H9 (cell line): ENCODE measurements around the gene SPCS1. TPM values are rescaled to one million over a fixed set of nuclear protein-coding genes. Genes with fewer than 3 reads are reported as not detected.

Experiments
- DNase-seq: peaks from one replicate; pipeline ENCODE4 v3.0.0-alpha.2; 2017
- H2AFZ ChIP-seq: one replicate; pipeline ENCODE4 v1.6.1; 2013; ENCODE audit warnings: mild to moderate bottlenecking, low read length, control low read depth, moderate library complexity
- H2AK5ac ChIP-seq: 2 replicates; pipeline ENCODE4 v1.6.1; 2013; ENCODE audit warnings: low read length, control low read depth, mixed read lengths; ENCODE audit not compliant: insufficient read length
- H2BK120ac ChIP-seq: one replicate; pipeline ENCODE4 v1.6.1; 2013; ENCODE audit warnings: low read depth, mild to moderate bottlenecking, low read length, control low read depth, inconsistent platforms; ENCODE audit not compliant: poor library complexity, severe bottlenecking
- H2BK12ac ChIP-seq: 2 replicates; pipeline ENCODE4 v1.6.1; 2013; ENCODE audit warnings: low read length, control low read depth, mixed read lengths, low read depth; ENCODE audit not compliant: insufficient read length
- H2BK15ac ChIP-seq: 2 replicates; pipeline ENCODE4 v1.6.1; 2013; ENCODE audit warnings: low read depth, low read length, control low read depth
- H2BK20ac ChIP-seq: one replicate; pipeline ENCODE4 v1.6.1; 2013; ENCODE audit warnings: low read depth, mild to moderate bottlenecking, low read length, control low read depth, inconsistent platforms; ENCODE audit not compliant: poor library complexity, severe bottlenecking
- H2BK5ac ChIP-seq: 2 replicates; pipeline ENCODE4 v1.6.1; 2013; ENCODE audit warnings: low read length, control low read depth, mixed read lengths; ENCODE audit not compliant: insufficient read length
- H3K14ac ChIP-seq: 2 replicates; pipeline ENCODE4 v1.6.1; 2013; ENCODE audit warnings: low read length, control low read depth; ENCODE audit not compliant: insufficient read depth
- H3K18ac ChIP-seq: 2 replicates; pipeline ENCODE4 v1.6.1; 2013; ENCODE audit warnings: low read depth, mild to moderate bottlenecking, mixed read lengths, low read length, control low read depth; ENCODE audit not compliant: insufficient read length
- H3K23ac ChIP-seq: 2 replicates; pipeline ENCODE4 v1.6.1; 2013; ENCODE audit warnings: low read length, control low read depth, mixed read lengths, low read depth; ENCODE audit not compliant: insufficient read length
- H3K23me2 ChIP-seq: 2 replicates; pipeline ENCODE4 v1.6.1; 2013; ENCODE audit warnings: low read depth, mild to moderate bottlenecking, mixed read lengths, low read length, control low read depth; ENCODE audit not compliant: insufficient read length, poor library complexity, severe bottlenecking
- H3K27ac ChIP-seq: 2 replicates; pipeline ENCODE4 v1.5.1; 2013; ENCODE audit warnings: low read length, control low read depth, mixed read lengths, low read depth; ENCODE audit not compliant: insufficient read length
- H3K27me3 ChIP-seq: 2 replicates; pipeline ENCODE4 v1.6.1; 2013; ENCODE audit warnings: low read length, control low read depth, inconsistent platforms; ENCODE audit not compliant: insufficient read depth
- H3K4ac ChIP-seq: 2 replicates; pipeline ENCODE4 v1.6.1; 2013; ENCODE audit warnings: low read depth, mild to moderate bottlenecking, control low read depth, inconsistent platforms, low read length, moderate library complexity
- H3K4me1 ChIP-seq: 2 replicates; pipeline ENCODE4 v1.6.1; 2013; ENCODE audit warnings: low read length, control low read depth, inconsistent platforms; ENCODE audit not compliant: insufficient read depth
- H3K4me2 ChIP-seq: 2 replicates; pipeline ENCODE4 v1.6.1; 2013; ENCODE audit warnings: low read length, control low read depth, mixed read lengths; ENCODE audit not compliant: insufficient read length, insufficient read depth
- H3K56ac ChIP-seq: 2 replicates; pipeline ENCODE4 v1.6.1; 2013; ENCODE audit warnings: low read depth, mild to moderate bottlenecking, mixed read lengths, low read length, control low read depth; ENCODE audit not compliant: insufficient read length
- H3K79me1 ChIP-seq: 2 replicates; pipeline ENCODE4 v1.6.1; 2013; ENCODE audit warnings: low read depth, mild to moderate bottlenecking, moderate library complexity, low read length, control low read depth, inconsistent platforms; ENCODE audit not compliant: insufficient read depth, poor library complexity, severe bottlenecking
- H3K79me2 ChIP-seq: 2 replicates; pipeline ENCODE4 v1.6.1; 2013; ENCODE audit warnings: low read length, control low read depth, inconsistent platforms; ENCODE audit not compliant: insufficient read depth
- H3K9ac ChIP-seq: 2 replicates; pipeline ENCODE4 v1.6.1; 2013; ENCODE audit warnings: low read length, control low read depth, mixed read lengths; ENCODE audit not compliant: insufficient read length; ENCODE audit errors: extremely low read depth
- H3K9me3 ChIP-seq: one replicate; pipeline ENCODE4 v1.6.1; 2013; ENCODE audit warnings: low read depth, low read length, inconsistent platforms; ENCODE audit not compliant: control insufficient read depth
- H3T11ph ChIP-seq: one replicate; pipeline ENCODE4 v1.6.1; 2013; ENCODE audit warnings: mild to moderate bottlenecking, low read length, control low read depth, inconsistent platforms
- H4K20me1 ChIP-seq: one replicate; pipeline ENCODE4 v1.6.1; 2013; ENCODE audit not compliant: control insufficient read depth, insufficient read length, insufficient read depth
- H4K5ac ChIP-seq: 2 replicates; pipeline ENCODE4 v1.6.1; 2013; ENCODE audit warnings: low read depth, mild to moderate bottlenecking, mixed read lengths, low read length, control low read depth; ENCODE audit not compliant: insufficient read length
- H4K8ac ChIP-seq: replicated peaks from 2 replicates; pipeline ENCODE4 v1.6.1; 2013; ENCODE audit warnings: low read length, control low read depth, mixed read lengths, low read depth; ENCODE audit not compliant: insufficient read length
- H4K91ac ChIP-seq: 2 replicates; pipeline ENCODE4 v1.6.1; 2013; ENCODE audit warnings: low read depth, mild to moderate bottlenecking, moderate library complexity, mixed read lengths, low read length, control low read depth; ENCODE audit not compliant: insufficient read length
- H3K27ac Mint-ChIP-seq, 3 experiments: 2 replicates in 2 of 3; 3 replicates in 1 of 3; pipeline ENCODE4 v1.8.0; 2020 to 2021; ENCODE audit warnings: mixed read lengths in 3 of 3, mild to moderate bottlenecking in 1 of 3, moderate library complexity in 1 of 3
- H3K27me3 Mint-ChIP-seq: 2 replicates; pipeline ENCODE4 v1.8.0; 2021; ENCODE audit warnings: low read depth, mild to moderate bottlenecking, moderate library complexity, mixed read lengths
- H3K36me3 Mint-ChIP-seq, 3 experiments: 2 replicates in 2 of 3; 3 replicates in 1 of 3; pipeline ENCODE4 v1.8.0; 2020 to 2021; ENCODE audit warnings: low read depth in 3 of 3, mixed read lengths in 3 of 3; ENCODE audit not compliant: insufficient read depth in 1 of 3
- H3K4me1 Mint-ChIP-seq, 2 experiments: 2 replicates each; pipeline ENCODE4 v1.8.0; 2020; ENCODE audit warnings: mixed read lengths in 2 of 2
- H3K4me3 Mint-ChIP-seq, 2 experiments: 2 replicates in 1 of 2; 3 replicates in 1 of 2; pipeline ENCODE4 v1.8.0; 2020 to 2021; ENCODE audit warnings: mild to moderate bottlenecking in 2 of 2, mixed read lengths in 2 of 2, moderate library complexity in 1 of 2
- H3K9me3 Mint-ChIP-seq, 2 experiments: 2 replicates in 1 of 2; 3 replicates in 1 of 2; pipeline ENCODE4 v1.8.0; 2020; ENCODE audit warnings: mild to moderate bottlenecking in 2 of 2, mixed read lengths in 2 of 2, moderate library complexity in 1 of 2
- CTCF ChIP-seq: fragments of 200-600 bp; sonication (generic); conservative IDR thresholded peaks from 3 replicates; pipeline ENCODE4 v1.8.0; 2021; ENCODE audit warnings: antibody characterized with exemption, mild to moderate bottlenecking
- WGBS: extraction: QIAGEN DNeasy Blood & Tissue Kit; methylation state at CpG from one replicate; pipeline ENCODE4 v1.1.7; 2013; ENCODE audit warnings: missing lambda C conversion rate, low lambda C conversion rate, mixed read lengths; ENCODE audit not compliant: insufficient read length; ENCODE audit errors: extremely low coverage; 5-methylcytosine and 5-hydroxymethylcytosine counted together
- total RNA-seq: library from RNA; stranded (reverse); gene quantifications from 2 replicates; pipeline ENCODE4 v1.2.1, GENCODE V29; 2021

SPCS1 gene
- total RNA-seq, 1 experiment from 2014 or later: 106 TPM

- Histone ChIP-seq H3K18ac (no peak overlapping the region), H3K27me3 (no peaks in the 10 kb centered on the region), H2BK5ac (no peak overlapping the region), H3K27ac (no peak overlapping the region), H2BK20ac (no peak overlapping the region), H4K5ac (no peak overlapping the region), H3K23me2 (peaks cover 3% of the 10 kb centered on the region), H3K4ac (no peak overlapping the region), H4K20me1 (no peaks in the 10 kb centered on the region), H2AK5ac (no peak overlapping the region), H3K56ac (no peak overlapping the region), H2BK15ac (no peak overlapping the region), H4K91ac (no peak overlapping the region), H2BK12ac (no peak overlapping the region), H3K79me1 (peaks cover 16% of the 10 kb centered on the region), H3K9me3 (no peaks in the 10 kb centered on the region), H3K4me1 (no peaks in the 10 kb centered on the region), H4K8ac (no peak overlapping the region), H2BK120ac (no peak overlapping the region), H3K4me2 (no peak overlapping the region), H3K14ac (no peak overlapping the region), H3K79me2 (peaks cover 12% of the 10 kb centered on the region; the same call in 1 of the 2 replicates), H3K9ac (no peak overlapping the region), H3T11ph (no peak overlapping the region), H2AFZ (no peak overlapping the region), H3K23ac (no peak overlapping the region)
- H3K4me3 Mint-ChIP-seq: peak overlapping the region; percentile 38 to 99; a peak in 3 of 5 replicates
- H3K27ac Mint-ChIP-seq: peak overlapping the region; percentile 41 to 75 (median 62); a peak in 2 of 7 replicates
- TF ChIP-seq CTCF: no peak
- peaks cover 3% of the 10 kb centered on the region; the same call in 1 of the 2 replicates for H3K27me3 Mint-ChIP-seq
- no peaks in the 10 kb centered on the region for H3K9me3 Mint-ChIP-seq
- peaks cover 15% of the 10 kb centered on the region in 2 experiments for H3K4me1 Mint-ChIP-seq
- no CpG with 5 or more reads among the region's 6 CpGs for WGBS
- DNase-seq: no peak
- peaks cover 63 to 75% (median 72%) of the 10 kb centered on the region in 3 experiments for H3K36me3 Mint-ChIP-seq
These were observed 17.6 kb upstream of the SPCS1 start for GRCh38 chr3:52688266-52688665.
